Fibroblast of villous mesenchyme (primary cell): ENCODE results near the gene HTR2A. TPM values are rescaled to one million over a fixed set of nuclear protein-coding genes. Genes with fewer than 3 reads are reported as not detected.
"Not testable (repeated sequence)": the region's sequence is repeated elsewhere in the genome, so short reads cannot be mapped to it uniquely, and the experiment has no call there.

Experiments
- DNase-seq: peaks from one replicate; pipeline ENCODE4 v3.0.0-alpha.2; 2010; ENCODE audit warnings: low read depth
- H3K4me3 ChIP-seq: 2 replicates; pipeline ENCODE4 v1.5.1; 2011; ENCODE audit warnings: low read depth, mild to moderate bottlenecking, low read length
- total RNA-seq: library from RNA; depleted of rRNA; stranded (reverse); fragments of >200 nt; gene quantifications from 2 replicates; pipeline ENCODE4 v1.2.3, GENCODE V29; 2012
- TF ChIP-seq, protein P1 (sequence below): IDR thresholded peaks from 2 replicates; pipeline ENCODE4 v1.5.1; 2012; ENCODE audit warnings: low read depth, mild to moderate bottlenecking, low read length; ENCODE audit not compliant: insufficient read depth

Gene HTR2A
- total RNA-seq, 1 donor, result not detected

DNA sequence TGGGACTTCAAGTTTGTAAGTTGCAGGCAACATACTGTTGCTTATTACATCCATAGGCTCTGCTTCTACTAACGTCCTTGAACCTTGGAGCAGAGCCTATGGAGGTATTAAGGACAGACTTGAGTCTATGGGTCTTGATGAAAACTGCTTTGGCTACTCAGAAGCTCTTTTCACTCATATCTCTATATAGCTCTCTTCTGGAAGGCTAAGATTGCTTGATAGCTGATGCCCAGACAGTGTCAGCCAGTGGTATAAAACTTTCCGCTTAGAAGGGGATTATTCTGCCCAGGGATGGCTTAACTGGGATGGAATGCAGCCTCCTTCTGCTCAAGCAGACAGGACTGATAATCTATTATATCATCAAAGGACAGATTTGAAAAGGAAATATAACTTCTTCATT lies 74.3 kb downstream of the HTR2A start:
- TF ChIP-seq, protein P1, sequence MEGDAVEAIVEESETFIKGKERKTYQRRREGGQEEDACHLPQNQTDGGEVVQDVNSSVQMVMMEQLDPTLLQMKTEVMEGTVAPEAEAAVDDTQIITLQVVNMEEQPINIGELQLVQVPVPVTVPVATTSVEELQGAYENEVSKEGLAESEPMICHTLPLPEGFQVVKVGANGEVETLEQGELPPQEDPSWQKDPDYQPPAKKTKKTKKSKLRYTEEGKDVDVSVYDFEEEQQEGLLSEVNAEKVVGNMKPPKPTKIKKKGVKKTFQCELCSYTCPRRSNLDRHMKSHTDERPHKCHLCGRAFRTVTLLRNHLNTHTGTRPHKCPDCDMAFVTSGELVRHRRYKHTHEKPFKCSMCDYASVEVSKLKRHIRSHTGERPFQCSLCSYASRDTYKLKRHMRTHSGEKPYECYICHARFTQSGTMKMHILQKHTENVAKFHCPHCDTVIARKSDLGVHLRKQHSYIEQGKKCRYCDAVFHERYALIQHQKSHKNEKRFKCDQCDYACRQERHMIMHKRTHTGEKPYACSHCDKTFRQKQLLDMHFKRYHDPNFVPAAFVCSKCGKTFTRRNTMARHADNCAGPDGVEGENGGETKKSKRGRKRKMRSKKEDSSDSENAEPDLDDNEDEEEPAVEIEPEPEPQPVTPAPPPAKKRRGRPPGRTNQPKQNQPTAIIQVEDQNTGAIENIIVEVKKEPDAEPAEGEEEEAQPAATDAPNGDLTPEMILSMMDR, result no peak
- no peak overlapping the region for H3K4me3 ChIP-seq
- DNase-seq, result no peak

DNA sequence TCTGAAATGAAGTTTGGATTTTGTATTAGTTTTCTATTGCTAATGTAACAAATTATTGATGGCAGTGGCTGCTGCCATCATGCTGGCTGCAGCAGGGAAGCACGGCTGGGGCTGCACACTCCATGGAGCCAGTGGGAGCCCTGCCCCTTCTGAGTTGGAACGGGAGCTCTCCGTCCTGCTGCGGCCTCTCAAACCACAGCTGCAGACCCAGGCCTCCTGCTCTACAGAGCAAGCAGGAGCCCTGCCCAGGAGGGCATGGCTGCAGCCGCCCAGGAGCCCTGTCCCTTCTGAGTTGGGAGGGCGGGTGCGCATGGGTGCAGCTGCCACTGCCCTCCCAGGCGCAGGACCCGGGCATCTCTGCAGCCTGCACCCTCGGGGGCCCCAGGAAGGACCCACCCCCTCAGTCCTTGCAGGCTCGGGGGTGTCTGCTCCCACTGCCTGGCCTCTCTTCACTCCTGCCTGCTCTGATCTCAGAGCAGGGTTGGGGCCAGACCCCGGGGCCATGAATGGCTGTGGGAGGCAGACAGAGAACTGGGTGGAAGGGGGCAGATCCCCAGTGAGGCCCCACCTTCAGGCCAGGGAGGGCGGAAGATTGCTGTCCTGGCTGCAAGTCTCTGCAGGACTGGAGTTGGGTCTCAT lies 78.9 kb downstream of the HTR2A start:
- TF ChIP-seq, protein P1, result no peak
- no peak overlapping the region for H3K4me3 ChIP-seq
- no peak for DNase-seq

DNA sequence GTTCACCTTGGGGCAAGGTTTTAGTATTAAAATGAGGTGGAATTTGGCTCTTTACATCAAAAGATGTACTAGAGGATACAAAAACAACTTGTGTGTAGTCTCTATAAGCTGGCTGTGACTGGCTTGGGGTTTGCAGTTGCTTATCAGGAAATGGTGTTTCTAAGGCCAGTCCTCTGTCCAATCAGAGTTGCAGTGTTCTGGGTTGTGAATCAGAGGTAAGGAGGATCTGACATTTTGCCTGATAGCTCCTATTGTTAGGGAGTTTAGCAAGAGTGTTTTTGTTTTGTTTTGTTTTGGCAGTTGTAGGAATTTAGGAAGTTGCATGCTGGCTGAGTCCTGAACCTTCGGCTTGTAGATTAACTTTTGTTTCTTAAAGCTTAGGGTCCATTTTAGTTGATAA lies 79.8 kb downstream of the HTR2A start:
- TF ChIP-seq, protein P1, result no peak
- H3K4me3 ChIP-seq, result no peak overlapping the region
- no peak for DNase-seq

DNA sequence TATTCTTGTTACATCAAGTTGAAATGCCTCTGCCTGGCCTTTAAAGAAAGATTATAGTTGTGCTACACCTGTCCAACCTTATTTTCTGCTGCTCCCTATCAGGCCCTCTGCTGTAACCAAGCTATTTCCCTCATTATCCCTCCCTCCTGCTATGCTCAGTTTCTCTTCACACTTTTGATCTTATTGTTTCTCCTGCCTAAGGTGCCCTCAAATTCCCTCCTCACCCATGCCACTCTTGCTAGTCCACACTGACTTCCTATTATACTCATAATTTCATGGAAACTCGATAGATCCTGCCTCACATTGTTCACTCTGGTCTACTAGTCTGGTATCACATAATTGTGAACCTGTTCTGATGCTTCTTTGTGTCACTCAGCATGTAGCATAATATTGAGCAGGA lies 80.5 kb downstream of the HTR2A start:
- no peak for DNase-seq
- H3K4me3 ChIP-seq, result no peak overlapping the region
- TF ChIP-seq, protein P1, result no peak

DNA sequence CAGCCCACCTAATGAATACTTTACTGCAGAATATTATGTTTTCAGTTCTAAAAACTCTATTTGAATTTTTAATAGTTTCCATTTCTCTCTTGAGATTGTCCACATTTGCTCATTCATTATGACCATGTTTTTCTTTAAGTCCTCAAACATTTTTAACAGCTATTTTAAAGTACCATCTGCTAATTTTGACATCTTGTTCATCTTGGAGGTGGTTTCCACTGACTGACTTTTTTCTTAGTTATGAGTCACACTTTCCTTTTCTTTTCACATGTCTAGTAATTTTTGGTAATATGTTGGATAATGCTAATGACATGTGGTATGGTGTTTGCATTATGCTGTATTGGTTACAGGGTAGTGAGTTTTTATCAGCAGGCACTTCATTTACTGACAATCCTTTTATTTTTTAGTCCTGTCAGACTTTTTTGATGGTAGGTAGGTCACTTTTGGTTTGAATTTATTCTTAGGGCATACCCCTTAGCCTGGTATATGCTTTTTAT lies 84.5 kb downstream of the HTR2A start:
- TF ChIP-seq, protein P1, result no peak
- no peak for DNase-seq
- no peak overlapping the region for H3K4me3 ChIP-seq

DNA sequence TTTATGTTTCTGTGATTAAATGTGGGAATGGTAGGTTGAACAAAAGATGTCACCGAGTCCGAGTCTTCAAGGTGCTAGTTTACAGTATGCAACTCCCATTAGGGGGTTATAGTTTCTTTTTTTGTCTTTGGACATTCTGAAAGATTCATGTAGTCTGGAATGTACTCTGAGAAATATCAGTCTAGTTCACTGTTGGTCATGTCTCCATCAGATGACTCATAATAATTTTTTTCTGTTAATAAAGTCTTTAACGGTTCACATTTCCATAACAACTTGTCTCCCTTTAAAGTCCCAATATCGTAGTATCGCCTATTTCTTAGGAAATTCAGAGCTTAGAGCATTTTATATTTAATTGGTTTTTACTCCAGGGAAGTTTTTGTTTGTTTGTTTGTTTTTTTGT lies 86.4 kb downstream of the HTR2A start:
- no peak overlapping the region for H3K4me3 ChIP-seq
- TF ChIP-seq, protein P1, result no peak
- no peak for DNase-seq

DNA sequence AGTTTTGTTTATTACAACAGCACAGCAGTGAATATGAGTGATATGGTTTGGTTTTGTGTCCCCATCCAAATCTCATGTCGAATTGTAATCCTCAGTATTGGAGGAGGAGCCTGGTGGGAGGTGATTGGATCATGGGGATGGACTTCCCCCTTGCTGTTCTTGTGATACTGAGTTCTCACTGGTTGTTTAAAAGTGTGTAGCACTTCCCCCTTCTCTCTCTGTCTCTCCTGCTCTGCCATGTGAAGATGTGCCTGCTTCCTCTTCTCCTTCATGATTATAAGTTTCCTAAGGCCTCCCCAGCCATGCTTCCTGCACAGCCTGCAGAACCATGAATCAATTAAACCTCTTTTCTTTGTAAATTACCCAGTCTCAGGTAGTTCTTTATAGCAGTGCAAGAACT lies 91.9 kb downstream of the HTR2A start:
- DNase-seq, H3K4me3 ChIP-seq: not testable (repeated sequence)
